Right lung (tissue), 5 donors: ENCODE data around the gene MOB2. TPM values are rescaled to one million over a fixed set of nuclear protein-coding genes. Genes with fewer than 3 reads are reported as not detected.
"Not testable (repeated sequence)": the region's sequence is repeated elsewhere in the genome, so short reads cannot be mapped to it uniquely, and the experiment has no call there.

Experiments used
- DNase-seq, 2 donors: peaks; one replicate each; pipeline ENCODE4 v3.0.0-alpha.2; 2013
- polyA plus RNA-seq, 5 donors: library from polyadenylated mRNA; unstranded; fragments of 120-200 nt; gene quantifications; one replicate each; pipeline versions ENCODE4 v1.2.1 to v1.2.3, GENCODE V29; 2013; ENCODE audit warnings: inconsistent platforms in 1 of 5, low replicate concordance in 1 of 5; ENCODE audit not compliant: insufficient read length in 5 of 5, insufficient read depth in 1 of 5

MOB2 gene
- polyA plus RNA-seq, 5 donors, result 30.7 to 40.5 (median 35.2) TPM

DNA sequence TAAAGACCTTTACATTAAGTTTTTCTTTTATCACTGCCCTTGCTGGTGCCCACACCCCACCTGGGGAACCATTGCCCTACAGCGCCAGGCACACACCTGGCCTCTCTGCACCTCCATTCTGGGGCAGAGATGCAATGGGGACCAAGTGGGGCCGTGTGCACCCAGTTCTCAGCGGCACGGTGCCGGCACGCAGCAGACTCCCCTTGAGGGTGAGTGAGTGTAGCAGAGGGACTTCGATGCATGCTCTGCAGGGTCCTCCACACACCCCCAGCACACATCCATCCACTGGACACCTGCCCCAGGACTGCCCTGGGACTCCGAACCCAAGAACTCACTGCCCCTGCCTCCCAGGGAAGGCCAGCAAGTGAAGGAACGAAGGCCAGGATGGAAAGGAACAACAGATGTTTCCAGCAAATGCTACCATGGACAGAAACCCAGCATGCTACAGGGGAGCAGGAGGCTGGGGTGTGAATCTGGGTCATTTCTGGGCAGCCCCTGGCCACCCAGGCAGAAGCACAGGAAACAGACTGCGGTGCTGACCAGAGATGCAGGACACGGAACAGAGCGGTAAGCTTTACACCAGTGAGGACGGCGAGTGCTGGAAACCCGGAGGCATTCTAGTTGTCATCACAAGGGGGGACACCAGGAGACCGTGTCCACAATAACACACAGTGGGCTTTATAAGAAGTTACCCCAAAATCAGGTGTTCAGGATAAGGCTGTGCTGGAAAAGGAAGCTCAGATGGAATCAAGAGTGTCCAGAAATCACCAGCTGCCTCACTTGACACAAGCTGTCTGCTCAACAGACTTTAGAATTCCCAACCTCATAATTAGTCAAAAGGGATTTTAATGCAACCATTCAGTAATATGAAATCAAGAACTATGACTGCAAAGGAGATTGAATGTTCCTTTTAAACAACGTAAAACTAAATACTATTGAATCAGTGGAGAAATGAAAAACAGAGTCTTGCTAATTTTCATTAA, 32.7 kb upstream of the MOB2 start:
- DNase-seq, result no peak

GRCh38 chr11:1518301-1518700, 31.7 kb upstream of the MOB2 start:
- DNase-seq, result no peak

DNA sequence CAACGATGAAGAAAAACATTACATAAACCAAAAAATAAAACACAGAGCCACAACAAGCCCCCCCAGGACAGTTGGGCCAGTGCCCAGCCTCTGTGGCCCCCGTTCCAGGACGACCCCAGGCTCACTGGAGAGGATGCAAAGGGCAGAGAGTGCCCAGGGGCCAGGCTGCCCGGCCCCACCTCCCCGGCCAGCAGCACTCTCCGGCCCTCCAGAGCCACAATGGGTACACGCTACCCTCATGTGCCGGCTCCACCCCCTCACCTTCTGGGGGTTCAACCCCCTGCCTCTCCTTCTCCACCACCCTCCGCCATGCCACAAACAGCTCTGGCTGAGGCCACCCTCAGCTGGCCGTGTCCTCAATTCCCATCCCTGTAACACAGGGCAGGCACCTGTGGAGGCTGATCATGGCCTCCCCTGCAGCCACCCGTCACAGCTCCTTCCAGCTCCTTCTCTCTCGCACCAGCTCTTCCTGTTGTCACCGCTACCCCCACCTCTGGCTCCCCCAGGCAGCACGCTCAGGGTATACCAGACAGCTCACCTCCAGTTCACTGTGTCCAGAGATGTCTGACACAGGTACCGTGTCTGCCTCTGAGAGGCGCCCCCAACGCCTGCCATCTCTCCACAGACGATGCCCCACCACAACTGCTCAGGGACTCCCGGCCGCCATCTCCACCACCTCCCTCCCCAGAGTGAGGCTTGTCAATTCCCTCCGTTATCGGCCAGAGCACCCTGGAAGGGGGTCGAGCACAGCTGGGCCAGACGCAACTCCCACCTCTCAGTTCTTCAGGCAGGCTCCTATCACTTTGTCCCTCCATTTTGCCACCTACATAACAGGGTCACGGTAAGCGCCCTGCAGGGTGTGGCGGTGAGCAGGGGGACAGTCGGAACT, 30.8 kb upstream of the MOB2 start:
- no peak for DNase-seq

DNA sequence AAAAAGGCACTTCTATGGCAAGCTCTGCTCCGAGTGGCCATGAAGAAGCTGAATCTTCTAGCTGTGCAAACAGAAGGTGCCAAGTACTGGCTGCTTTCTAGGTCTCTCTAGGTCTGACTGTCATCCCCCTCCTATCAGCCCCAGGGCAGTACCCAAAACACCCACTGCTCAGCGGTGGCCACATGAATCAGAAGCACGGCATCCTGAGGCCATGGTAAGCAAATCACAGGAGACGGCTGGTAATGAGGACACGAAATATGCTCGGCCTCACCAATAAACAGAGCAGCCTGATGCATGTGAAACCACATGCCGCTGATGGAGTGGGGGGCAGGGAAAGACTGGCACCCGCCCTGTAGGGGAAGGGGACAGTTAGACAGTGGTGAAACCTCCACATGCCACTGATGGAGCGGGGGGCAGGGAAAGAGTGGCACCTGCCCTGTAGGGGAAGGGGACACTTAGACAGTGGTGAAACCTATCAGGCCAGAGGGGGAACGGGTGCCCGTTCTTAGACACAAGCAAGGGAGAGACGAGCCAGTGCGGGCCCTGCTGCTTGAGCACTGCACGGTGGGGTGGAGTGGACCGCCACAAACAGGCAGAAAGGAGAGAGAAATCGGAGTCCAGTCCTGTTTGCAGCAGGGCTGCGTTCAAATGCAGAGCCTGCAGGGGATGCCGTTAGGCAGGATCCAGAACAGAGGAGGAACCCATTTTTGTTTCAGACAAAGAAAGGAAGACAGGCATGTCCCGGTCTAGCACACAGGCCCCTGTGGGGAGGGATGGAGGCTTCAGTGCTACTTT, 29.9 kb upstream of the MOB2 start:
- no peak for DNase-seq

GRCh38 chr11:1515082-1516060, 28.8 kb upstream of the MOB2 start:
- peak; percentile 50 to 67 for DNase-seq

- DNase-seq, result no peak
These were observed 27.9 kb upstream of the MOB2 start for GRCh38 chr11:1514336-1515061.

DNA sequence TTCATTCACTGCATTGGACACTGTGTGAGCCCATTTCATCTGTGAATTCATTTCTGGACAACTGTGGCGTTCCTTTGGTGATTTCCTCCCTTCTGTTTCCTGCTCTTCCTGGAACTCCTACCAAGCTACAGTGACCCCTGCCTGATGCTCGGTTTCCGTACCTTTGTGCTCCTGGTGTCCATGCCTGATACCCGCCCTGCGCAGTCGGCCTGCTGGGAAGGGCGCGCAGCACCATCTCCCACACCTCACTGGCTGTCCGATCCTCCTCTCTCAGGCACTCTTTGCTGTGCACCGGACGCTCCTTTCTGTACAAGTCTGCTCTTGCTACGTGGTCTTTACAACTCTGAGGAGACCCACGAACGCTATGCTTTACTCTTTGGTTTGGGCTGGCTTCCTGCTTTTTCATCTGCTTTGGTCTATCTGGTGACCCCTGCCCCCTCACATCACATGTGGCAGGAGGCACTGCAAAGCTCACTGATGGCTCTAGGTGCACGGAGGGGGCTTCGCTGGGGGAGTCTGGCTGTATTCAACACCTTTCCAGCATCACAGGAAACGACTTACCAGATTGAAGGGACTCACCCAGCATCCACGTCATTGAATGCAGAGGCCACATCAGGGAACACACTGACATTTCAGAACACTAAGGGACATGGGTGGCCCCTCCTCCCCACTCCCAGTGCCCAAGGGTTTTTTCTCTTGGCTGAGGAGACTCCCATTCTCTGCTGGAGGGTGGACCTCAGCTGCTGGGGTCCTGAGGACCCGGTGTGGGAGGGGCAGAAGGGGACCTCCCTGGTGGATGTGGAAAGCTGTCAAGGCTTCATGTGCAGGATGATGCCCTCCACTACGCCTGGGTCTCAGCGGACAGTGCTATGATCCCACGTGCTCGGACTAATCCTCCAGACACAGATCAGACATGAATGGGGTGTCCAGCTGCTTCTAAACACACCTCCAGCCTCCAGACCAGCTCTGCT, 27.0 kb upstream of the MOB2 start:
- DNase-seq, result no peak

DNA sequence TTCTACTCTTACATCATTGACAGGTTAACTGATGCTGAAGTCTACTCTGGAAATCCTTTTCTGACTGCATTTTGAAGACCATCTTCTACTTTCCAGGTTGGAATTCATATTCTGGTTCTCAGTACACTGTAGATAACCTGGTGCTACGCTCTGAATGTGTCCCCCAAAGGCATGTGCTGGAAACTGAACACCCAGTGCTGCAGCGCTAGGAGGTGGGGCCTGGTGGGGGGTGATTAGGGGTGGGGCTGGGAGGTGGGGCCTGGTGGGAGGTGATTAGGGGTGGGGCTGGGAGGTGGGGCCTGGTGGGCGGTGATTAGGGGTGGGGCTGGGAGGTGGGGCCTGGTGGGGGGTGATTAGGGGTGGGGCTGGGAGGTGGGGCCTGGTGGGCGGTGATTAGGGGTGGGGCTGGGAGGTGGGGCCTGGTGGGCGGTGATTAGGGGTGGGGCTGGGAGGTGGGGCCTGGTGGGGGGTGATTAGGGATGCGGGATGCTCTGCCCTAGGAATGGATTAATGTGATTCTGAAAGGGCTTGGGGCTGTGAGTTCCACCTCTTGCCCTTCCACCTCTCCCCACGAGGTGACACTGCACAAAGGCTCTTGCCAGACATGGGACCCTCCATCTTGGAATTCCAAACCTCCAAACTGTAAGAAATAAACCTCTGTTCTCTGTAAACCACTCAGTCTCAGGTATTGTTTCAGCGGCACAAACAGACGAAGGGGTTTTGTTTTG, 26.1 kb upstream of the MOB2 start:
- not testable (repeated sequence) for DNase-seq

DNA sequence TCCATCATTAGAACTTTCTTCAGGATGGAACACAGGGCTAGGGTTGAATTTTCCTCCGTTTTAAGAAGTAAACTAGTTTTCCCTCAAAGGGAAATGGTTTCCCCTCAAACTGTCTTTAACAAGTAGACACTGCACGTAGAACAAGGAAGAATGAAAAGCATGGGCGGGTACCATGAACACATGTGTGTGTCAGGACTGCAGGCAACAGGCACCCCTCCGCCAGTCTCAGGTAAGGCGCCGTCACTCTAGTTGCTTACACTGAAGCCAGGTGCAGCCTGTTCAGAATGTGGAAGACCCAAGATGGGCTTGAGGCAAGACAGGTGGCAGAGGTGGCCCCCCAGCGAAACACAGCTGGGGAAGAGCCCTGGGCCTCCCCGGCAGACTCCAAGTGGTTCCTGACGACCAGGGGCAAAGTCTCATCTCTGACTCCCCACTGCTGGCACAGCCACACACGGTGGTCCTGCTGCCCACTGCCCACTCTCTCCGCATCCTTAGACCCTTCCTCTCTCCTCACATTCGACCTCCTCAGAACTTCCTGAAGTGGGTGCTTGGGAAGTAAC, 25.4 kb upstream of the MOB2 start:
- no peak for DNase-seq

GRCh38 chr11:1510928-1511327, 24.3 kb upstream of the MOB2 start:
- DNase-seq, result no peak

- DNase-seq, result not testable (repeated sequence)
These were observed 23.8 kb upstream of the MOB2 start for GRCh38 chr11:1510351-1510750.

DNA sequence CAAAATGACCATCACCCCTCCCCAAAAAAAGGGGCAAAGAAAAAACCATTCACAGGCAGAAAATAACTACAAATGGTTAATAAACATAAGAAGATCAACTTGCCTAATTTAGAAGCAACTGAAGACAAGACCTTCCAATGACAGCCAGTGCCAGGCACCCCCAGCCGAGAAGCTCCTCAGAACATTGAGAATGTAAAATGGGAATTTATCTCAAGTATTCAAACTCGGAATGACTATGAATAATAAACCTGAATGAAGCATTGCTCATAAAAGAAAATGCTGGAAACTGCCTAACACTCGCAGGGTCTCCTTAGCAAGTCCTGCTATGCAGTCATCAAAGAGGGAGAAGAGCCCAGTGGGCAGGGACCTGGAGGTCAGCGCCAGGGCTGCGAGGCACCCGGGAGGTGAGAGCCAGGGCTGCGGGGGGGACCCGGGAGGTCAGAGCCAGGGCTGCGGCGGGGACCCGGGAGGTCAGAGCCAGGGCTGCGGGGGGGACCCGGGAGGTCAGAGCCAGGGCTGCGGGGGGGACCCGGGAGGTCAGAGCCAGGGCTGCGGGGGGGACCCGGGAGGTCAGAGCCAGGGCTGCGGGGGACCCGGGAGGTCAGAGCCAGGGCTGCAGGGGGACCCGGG, 23.2 kb upstream of the MOB2 start:
- no peak for DNase-seq

GRCh38 chr11:1508986-1509385, 22.4 kb upstream of the MOB2 start:
- no peak for DNase-seq

DNA sequence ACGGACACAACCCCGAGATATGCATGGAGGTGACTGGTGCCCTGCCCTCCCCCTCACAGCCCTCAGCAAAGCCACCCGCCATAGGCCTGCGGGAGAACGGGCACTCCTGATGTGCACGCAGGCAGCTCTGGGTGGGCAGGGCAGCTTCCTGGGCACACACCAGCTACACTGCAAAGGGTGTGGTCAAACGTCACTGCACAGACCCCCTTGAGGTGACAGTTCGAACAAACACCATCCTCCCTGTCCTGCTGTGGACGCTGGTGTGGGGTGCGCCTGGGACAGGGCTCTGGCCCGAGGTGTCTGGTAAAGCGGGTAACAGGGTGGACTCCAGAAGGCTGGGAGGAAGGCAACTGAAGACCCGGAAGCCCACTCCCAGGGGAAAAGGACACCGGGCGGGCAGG, 21.9 kb upstream of the MOB2 start:
- DNase-seq, result no peak

GRCh38 chr11:1507381-1508140, 21.0 kb upstream of the MOB2 start:
- DNase-seq, result no peak

- DNase-seq, result no peak
These were observed 20.4 kb upstream of the MOB2 start for GRCh38 chr11:1506981-1507380.
